Stomach (tissue), 4 donors: ENCODE results near the gene GCGR.

Experiments used
- EP300 ChIP-seq: sonication (generic); formaldehyde crosslinking; IDR thresholded peaks from one replicate; pipeline ENCODE4 v1.6.1; 2017; ENCODE audit warnings: antibody characterized with exemption
- POLR2A ChIP-seq, 4 donors: fragments of 450-650 bp; IDR thresholded peaks; one replicate each; pipeline ENCODE4 v1.6.1; 2016; ENCODE audit warnings: antibody characterized with exemption in 4 of 4, control low read depth in 2 of 4, mild to moderate bottlenecking in 1 of 4, moderate library complexity in 1 of 4
- POLR2AphosphoS5 ChIP-seq, 3 donors: sonication (generic); formaldehyde crosslinking; IDR thresholded peaks; one replicate each; pipeline ENCODE4 v1.6.1; 2016; ENCODE audit warnings: antibody characterized with exemption in 3 of 3
- TF ChIP-seq, protein P1 (sequence below), 7 experiments: fragments of 450-650 bp in 4 of 7; fragments of 200-600 bp in 3 of 7; sonication (generic) in 3 of 7; IDR thresholded peaks; one replicate each; pipeline ENCODE4 v1.5.1; 2016 to 2019; ENCODE audit warnings: antibody characterized with exemption in 7 of 7, control low read depth in 2 of 7, mild to moderate bottlenecking in 1 of 7

DNA sequence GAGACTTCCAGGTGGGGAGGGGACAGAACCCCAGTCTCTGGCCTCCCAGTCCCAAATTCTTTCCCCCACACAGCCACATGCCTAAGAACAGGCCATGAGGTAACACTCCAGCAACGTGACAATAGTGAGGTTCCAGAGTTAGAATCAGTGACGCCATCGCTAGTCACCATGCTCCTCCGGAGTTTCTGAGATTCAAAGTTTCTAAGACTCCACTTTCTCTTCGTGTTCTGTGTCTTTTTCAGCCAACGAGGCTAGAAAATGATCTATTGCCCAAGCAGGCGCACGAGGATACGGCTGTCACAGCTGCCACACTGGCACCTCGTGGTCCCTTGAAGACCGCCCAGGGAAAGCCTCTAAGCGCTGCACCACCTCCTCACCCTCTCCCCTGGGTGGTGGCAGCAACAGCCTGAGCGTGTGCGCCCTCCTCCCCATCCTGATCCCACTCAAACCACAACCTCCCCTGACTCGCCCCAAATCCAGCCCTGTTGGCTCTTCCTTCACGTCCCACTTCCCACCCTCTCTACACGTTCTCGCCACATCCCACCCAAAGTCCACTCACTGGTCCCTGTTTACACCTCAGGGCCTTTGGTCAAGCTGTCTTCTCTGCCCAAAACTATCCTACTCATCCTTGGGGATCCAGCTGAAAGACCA, 28.1 kb downstream of the GCGR start:
- TF ChIP-seq, protein P1, sequence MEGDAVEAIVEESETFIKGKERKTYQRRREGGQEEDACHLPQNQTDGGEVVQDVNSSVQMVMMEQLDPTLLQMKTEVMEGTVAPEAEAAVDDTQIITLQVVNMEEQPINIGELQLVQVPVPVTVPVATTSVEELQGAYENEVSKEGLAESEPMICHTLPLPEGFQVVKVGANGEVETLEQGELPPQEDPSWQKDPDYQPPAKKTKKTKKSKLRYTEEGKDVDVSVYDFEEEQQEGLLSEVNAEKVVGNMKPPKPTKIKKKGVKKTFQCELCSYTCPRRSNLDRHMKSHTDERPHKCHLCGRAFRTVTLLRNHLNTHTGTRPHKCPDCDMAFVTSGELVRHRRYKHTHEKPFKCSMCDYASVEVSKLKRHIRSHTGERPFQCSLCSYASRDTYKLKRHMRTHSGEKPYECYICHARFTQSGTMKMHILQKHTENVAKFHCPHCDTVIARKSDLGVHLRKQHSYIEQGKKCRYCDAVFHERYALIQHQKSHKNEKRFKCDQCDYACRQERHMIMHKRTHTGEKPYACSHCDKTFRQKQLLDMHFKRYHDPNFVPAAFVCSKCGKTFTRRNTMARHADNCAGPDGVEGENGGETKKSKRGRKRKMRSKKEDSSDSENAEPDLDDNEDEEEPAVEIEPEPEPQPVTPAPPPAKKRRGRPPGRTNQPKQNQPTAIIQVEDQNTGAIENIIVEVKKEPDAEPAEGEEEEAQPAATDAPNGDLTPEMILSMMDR (IDR thresholded peaks at IDR 0.05): no peak
- no peak for TF ChIP-seq POLR2A (IDR thresholded peaks at IDR 0.05)
- no peak for TF ChIP-seq POLR2AphosphoS5 (IDR thresholded peaks at IDR 0.05)
- no peak for TF ChIP-seq EP300
